Fibroblast of lung (primary cell): ENCODE results near the gene CARD19. TPM values are rescaled to one million over a fixed set of nuclear protein-coding genes. Genes with fewer than 3 reads are reported as not detected.
A peak's percentile ranks its signal among the peaks of the same experiment; 100 is the strongest.

ENCODE experiments used
- DNase-seq, 2 donors: peaks; one replicate each; pipeline versions ENCODE4 v3.0.0 to v3.0.0-alpha.2; 2010; ENCODE audit warnings: low read depth in 2 of 2
- H2AFZ ChIP-seq: 2 replicates; pipeline ENCODE4 v1.5.1; 2012; ENCODE audit warnings: low read length, control low read depth, inconsistent platforms
- H3K27ac ChIP-seq: 2 replicates; pipeline ENCODE4 v1.5.1; 2011; ENCODE audit warnings: low read length, control low read depth; ENCODE audit not compliant: insufficient read depth
- H3K27me3 ChIP-seq: 2 replicates; pipeline ENCODE4 v1.5.1; 2011; ENCODE audit warnings: mild to moderate bottlenecking, low read length; ENCODE audit not compliant: control insufficient read depth, insufficient read depth
- H3K36me3 ChIP-seq: 2 replicates; pipeline ENCODE4 v1.5.1; 2011; ENCODE audit warnings: low read length; ENCODE audit not compliant: control insufficient read depth, insufficient read depth
- H3K4me1 ChIP-seq: 2 replicates; pipeline ENCODE4 v1.5.1; 2011; ENCODE audit warnings: low read length; ENCODE audit not compliant: control insufficient read depth, insufficient read depth; ENCODE audit errors: extremely low read depth
- H3K4me2 ChIP-seq: 2 replicates; pipeline ENCODE4 v1.5.1; 2011; ENCODE audit warnings: low read length, control low read depth; ENCODE audit not compliant: insufficient read depth; ENCODE audit errors: extremely low read depth
- H3K4me3 ChIP-seq, 4 experiments: fragments of 200-600 bp in 1 of 4; sonication (generic) in 1 of 4; replicated peaks in 1 of 4; 2 replicates each; pipeline ENCODE4 v1.5.1; 2011 to 2016; ENCODE audit warnings: low read length in 4 of 4, low read depth in 3 of 4, mild to moderate bottlenecking in 3 of 4, control low read depth in 2 of 4, inconsistent platforms in 1 of 4, mixed read lengths in 1 of 4; ENCODE audit not compliant: insufficient read depth in 1 of 4; ENCODE audit errors: control extremely low read depth in 1 of 4
- H3K79me2 ChIP-seq: 2 replicates; pipeline ENCODE4 v1.5.1; 2012; ENCODE audit warnings: mild to moderate bottlenecking, low read length, inconsistent platforms; ENCODE audit not compliant: control insufficient read depth, insufficient read depth
- H3K9ac ChIP-seq: 2 replicates; pipeline ENCODE4 v1.5.1; 2011; ENCODE audit warnings: mild to moderate bottlenecking, low read length, control low read depth; ENCODE audit not compliant: insufficient read depth
- H3K9me3 ChIP-seq: 2 replicates; pipeline ENCODE4 v1.5.1; 2012; ENCODE audit warnings: low read depth, low read length; ENCODE audit not compliant: control insufficient read depth, insufficient read depth
- H4K20me1 ChIP-seq: 2 replicates; pipeline ENCODE4 v1.5.1; 2011; ENCODE audit warnings: low read length; ENCODE audit not compliant: control insufficient read depth, insufficient read depth; ENCODE audit errors: extremely low read depth
- EZH2 ChIP-seq: IDR thresholded peaks from 2 replicates; pipeline ENCODE4 v1.5.1; 2012; ENCODE audit warnings: low read length, control low read depth, mild to moderate bottlenecking; ENCODE audit errors: missing control alignments
- polyA plus RNA-seq, 2 donors: library from polyadenylated mRNA; depleted of rRNA in 1 of 2; stranded (reverse) in 1 of 2; unstranded in 1 of 2; fragments of >200 nt; gene quantifications; 2 replicates each; pipeline ENCODE4 v1.2.1, GENCODE V29; 2011 to 2012; ENCODE audit warnings: missing spikeins in 1 of 2
- total RNA-seq: library from RNA; depleted of rRNA; stranded (reverse); fragments of >200 nt; gene quantifications from 2 replicates; pipeline ENCODE4 v1.2.1, GENCODE V29; 2014
- TF ChIP-seq, protein P1 (sequence below), 2 donors: IDR thresholded peaks in 1 of 2; conservative IDR thresholded peaks in 1 of 2; 1 replicate in 1 of 2; 2 replicates in 1 of 2; pipeline ENCODE4 v1.5.1; 2011 to 2012; ENCODE audit warnings: low read length in 2 of 2, control low read depth in 1 of 2, inconsistent platforms in 1 of 2, low read depth in 1 of 2, mild to moderate bottlenecking in 1 of 2

CARD19 gene
- total and polyA plus RNA-seq, 2 donors (not counting 1 experiment from before 2014, with no cell fraction given) = 30.2 to 91.0 TPM

- no peak for TF ChIP-seq EZH2
- TF ChIP-seq, protein P1, sequence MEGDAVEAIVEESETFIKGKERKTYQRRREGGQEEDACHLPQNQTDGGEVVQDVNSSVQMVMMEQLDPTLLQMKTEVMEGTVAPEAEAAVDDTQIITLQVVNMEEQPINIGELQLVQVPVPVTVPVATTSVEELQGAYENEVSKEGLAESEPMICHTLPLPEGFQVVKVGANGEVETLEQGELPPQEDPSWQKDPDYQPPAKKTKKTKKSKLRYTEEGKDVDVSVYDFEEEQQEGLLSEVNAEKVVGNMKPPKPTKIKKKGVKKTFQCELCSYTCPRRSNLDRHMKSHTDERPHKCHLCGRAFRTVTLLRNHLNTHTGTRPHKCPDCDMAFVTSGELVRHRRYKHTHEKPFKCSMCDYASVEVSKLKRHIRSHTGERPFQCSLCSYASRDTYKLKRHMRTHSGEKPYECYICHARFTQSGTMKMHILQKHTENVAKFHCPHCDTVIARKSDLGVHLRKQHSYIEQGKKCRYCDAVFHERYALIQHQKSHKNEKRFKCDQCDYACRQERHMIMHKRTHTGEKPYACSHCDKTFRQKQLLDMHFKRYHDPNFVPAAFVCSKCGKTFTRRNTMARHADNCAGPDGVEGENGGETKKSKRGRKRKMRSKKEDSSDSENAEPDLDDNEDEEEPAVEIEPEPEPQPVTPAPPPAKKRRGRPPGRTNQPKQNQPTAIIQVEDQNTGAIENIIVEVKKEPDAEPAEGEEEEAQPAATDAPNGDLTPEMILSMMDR (conservative IDR thresholded peaks at IDR 0.05 in 1 of 2, IDR thresholded peaks at IDR 0.05 in 1 of 2; ENCODE audit: low read depth in 1 of 2, low read length in 2 of 2) = no peak
- Histone ChIP-seq H3K27ac (no peak overlapping the region), H3K9ac (no peak overlapping the region), H3K4me1 (no peaks in the 10 kb centered on the region), H3K4me3 (no peak overlapping the region), H2AFZ (no peak overlapping the region), H3K4me2 (no peak overlapping the region), H4K20me1 (no peaks in the 10 kb centered on the region), H3K36me3 (no peaks in the 10 kb centered on the region), H3K27me3 (peaks cover 5% of the 10 kb centered on the region), H3K9me3 (no peaks in the 10 kb centered on the region), H3K79me2 (no peaks in the 10 kb centered on the region)
- DNase-seq = peak; percentile 23 to 56
These were observed 66.0 kb downstream of the CARD19 start for GRCh38 chr9:93161786-93162562.

Other genes with a start within 250 kb of the CARD19 start
- 13.1 and 15.4 TPM in 2 replicates for gene ZNF484, start 218.2 kb upstream of the CARD19 start, total RNA-seq
- gene ZNF484, start 218.2 kb upstream of the CARD19 start, polyA plus RNA-seq = 3.8 and 5.7 TPM in 2 replicates
- under 0.01 TPM in 1 of 2 replicates, not detected in the other for gene FGD3, start 148.7 kb upstream of the CARD19 start, total RNA-seq
- not detected in 2 replicates for gene FGD3, start 148.7 kb upstream of the CARD19 start, polyA plus RNA-seq
- gene SUSD3, start 37.5 kb upstream of the CARD19 start, total RNA-seq = 2.8 and 4.6 TPM in 2 replicates
- 0.17 and 1.4 TPM in 2 replicates for gene SUSD3, start 37.5 kb upstream of the CARD19 start, polyA plus RNA-seq
- 56.2 and 59.9 TPM in 2 replicates for gene NINJ1, start 38.0 kb downstream of the CARD19 start, total RNA-seq
- 7.2 and 19.5 TPM in 2 replicates for gene NINJ1, start 38.0 kb downstream of the CARD19 start, polyA plus RNA-seq
- under 0.01 TPM in 1 of 2 replicates, not detected in the other for gene WNK2, start 87.9 kb downstream of the CARD19 start, total RNA-seq
- not detected in 2 replicates for gene WNK2, start 87.9 kb downstream of the CARD19 start, polyA plus RNA-seq